ENCODE measurements around the gene IGF2BP1. TPM values are rescaled to one million over a fixed set of nuclear protein-coding genes. Genes with fewer than 3 reads are reported as not detected.

Gene IGF2BP1
- total RNA-seq, 1 experiment from 2014 or later = not detected

DNA sequence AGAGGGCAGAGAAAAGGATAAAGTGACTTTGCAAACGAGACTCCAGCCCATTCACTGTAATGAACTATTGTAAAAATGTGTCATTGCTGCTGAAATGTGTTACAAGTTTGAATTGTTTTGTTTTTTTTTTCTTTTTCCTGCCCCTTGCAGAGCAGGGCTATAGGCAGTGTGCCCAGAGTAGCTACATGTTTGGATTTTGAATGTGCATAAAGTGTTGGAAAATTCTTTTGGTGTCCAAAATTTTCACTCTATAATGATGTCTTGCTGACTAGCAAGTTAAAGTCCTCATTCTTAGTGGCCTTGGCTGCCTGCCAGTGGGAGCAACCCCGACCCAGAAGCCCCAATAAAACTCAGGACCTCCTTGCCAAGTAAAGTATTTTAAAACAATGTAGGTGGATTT lies 66.5 kb downstream of the IGF2BP1 start:
- no peak overlapping the region for H2AFZ ChIP-seq (ENCODE audit: low read length)
- H3K4me2 ChIP-seq (ENCODE audit: low read depth, low read length, poor library complexity, severe bottlenecking) = no peak overlapping the region
- H3K4me3 ChIP-seq (ENCODE audit: low read length) = no peak overlapping the region
- H3K9me3 ChIP-seq (ENCODE audit: low read length) = no peaks in the 10 kb centered on the region
- H3K27me3 ChIP-seq (ENCODE audit: low read length) = no peaks in the 10 kb centered on the region
- no peaks in the 10 kb centered on the region for H3K9me2 ChIP-seq (replicated peaks; ENCODE audit: insufficient read depth, low read length)
- no peaks in the 10 kb centered on the region for H4K20me1 ChIP-seq (ENCODE audit: insufficient read depth, low read depth, low read length)
- no peak overlapping the region for H3K27ac ChIP-seq (ENCODE audit: low read length)
- H3K36me3 ChIP-seq (ENCODE audit: insufficient read depth, low read length) = no peaks in the 10 kb centered on the region
- DNase-seq = no peak
- H3K9ac ChIP-seq (ENCODE audit: low read length) = no peak overlapping the region
- no peaks in the 10 kb centered on the region for H3K4me1 ChIP-seq (ENCODE audit: low read length)
- H3K79me2 ChIP-seq (ENCODE audit: low read length) = no peaks in the 10 kb centered on the region

DNA sequence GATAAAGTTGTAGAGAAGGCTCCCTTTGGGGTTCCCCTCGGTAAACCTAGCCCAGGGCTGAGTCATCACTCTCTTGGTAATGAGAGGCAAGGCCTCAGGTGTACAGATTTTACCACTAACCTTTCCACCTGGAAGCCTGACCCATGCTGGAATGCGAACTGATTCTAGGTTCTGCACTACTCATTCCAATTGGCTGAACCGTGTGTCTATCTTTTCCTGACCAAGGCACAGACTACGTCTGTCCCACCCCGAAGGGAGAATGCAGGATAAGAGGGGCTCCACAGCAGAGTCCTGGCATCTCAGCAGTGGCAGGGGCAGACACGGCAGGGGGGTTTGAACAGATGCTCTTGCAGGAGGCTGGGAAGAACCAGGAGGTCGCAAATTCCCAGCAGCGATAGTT lies 70.0 kb downstream of the IGF2BP1 start:
- no peak for DNase-seq
- H3K27me3 ChIP-seq (ENCODE audit: low read length) = no peaks in the 10 kb centered on the region
- H3K36me3 ChIP-seq (ENCODE audit: insufficient read depth, low read length) = no peaks in the 10 kb centered on the region
- no peaks in the 10 kb centered on the region for H4K20me1 ChIP-seq (ENCODE audit: insufficient read depth, low read depth, low read length)
- no peak overlapping the region for H3K4me2 ChIP-seq (ENCODE audit: low read depth, low read length, poor library complexity, severe bottlenecking)
- H3K27ac ChIP-seq (ENCODE audit: low read length) = no peak overlapping the region
- H3K9me2 ChIP-seq (replicated peaks; ENCODE audit: insufficient read depth, low read length) = no peaks in the 10 kb centered on the region
- no peak overlapping the region for H3K9ac ChIP-seq (ENCODE audit: low read length)
- no peaks in the 10 kb centered on the region for H3K9me3 ChIP-seq (ENCODE audit: low read length)
- no peak overlapping the region for H2AFZ ChIP-seq (ENCODE audit: low read length)
- no peaks in the 10 kb centered on the region for H3K79me2 ChIP-seq (ENCODE audit: low read length)
- H3K4me3 ChIP-seq (ENCODE audit: low read length) = no peak overlapping the region
- no peaks in the 10 kb centered on the region for H3K4me1 ChIP-seq (ENCODE audit: low read length)

DNA sequence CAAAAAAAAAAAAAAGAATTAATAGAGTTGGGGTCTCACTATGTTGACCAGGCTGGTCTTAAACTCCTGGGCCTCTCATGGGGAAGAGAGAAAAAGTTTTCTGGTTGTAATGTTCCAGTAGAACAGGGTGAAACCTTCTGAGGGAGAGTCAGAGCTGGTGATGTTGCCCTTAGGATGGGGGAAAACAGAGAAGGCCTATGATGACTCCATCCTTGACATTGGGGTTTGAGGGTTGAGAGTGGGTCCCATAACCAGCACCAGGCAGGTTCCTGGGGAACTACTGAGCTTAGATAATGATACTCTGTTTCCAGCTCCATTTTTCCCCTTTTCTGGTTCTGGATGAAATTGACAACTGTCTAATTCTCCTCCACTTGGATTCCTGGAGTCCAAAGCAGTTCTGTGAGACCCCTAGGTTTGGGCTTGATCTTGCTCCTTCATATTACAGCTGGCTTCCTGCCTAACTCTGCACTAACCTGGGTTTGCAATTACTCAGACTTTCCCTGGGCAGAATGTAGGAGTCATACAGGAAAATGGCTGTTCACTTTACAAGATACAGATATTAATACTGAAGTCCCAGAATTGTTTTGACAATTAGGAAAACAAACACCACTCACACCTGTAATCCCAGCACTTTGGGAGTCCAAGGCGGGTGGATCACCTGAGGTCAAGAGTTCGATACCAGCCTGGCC lies 72.5 kb downstream of the IGF2BP1 start:
- Histone ChIP-seq H3K27ac (ENCODE audit: low read length) (no peak overlapping the region), H3K9ac (ENCODE audit: low read length) (no peak overlapping the region), H3K79me2 (ENCODE audit: low read length) (no peaks in the 10 kb centered on the region), H2AFZ (ENCODE audit: low read length) (no peak overlapping the region), H3K4me3 (ENCODE audit: low read length) (no peak overlapping the region), H3K36me3 (ENCODE audit: insufficient read depth, low read length) (no peaks in the 10 kb centered on the region), H4K20me1 (ENCODE audit: insufficient read depth, low read depth, low read length) (no peaks in the 10 kb centered on the region), H3K4me1 (ENCODE audit: low read length) (no peaks in the 10 kb centered on the region), H3K27me3 (ENCODE audit: low read length) (no peaks in the 10 kb centered on the region), H3K9me2 (replicated peaks; ENCODE audit: insufficient read depth, low read length) (no peaks in the 10 kb centered on the region), H3K9me3 (ENCODE audit: low read length) (no peaks in the 10 kb centered on the region), H3K4me2 (ENCODE audit: low read depth, low read length, poor library complexity, severe bottlenecking) (no peak overlapping the region)
- no peak for DNase-seq

DNA sequence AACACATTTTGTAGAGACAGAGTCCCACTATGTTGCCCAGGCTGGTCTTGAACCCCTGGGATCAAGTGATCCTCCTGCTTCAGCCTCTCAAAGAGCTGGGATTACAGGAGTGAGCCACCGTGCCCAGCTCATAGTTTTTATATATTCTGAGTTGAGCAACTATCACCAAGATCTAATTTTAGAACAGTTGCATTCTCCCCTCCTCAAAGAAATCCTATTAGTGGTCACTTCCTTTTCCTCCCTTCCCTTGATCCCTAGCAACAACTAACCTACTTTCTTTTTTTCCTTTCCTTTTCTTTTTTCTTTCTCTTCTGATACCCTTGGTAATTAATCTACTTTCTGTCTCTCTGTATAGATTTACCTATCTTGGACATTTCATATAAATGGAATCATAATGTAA lies 73.9 kb downstream of the IGF2BP1 start:
- H3K9ac ChIP-seq (ENCODE audit: low read length) = no peak overlapping the region
- H3K9me2 ChIP-seq (replicated peaks; ENCODE audit: insufficient read depth, low read length) = no peaks in the 10 kb centered on the region
- H3K36me3 ChIP-seq (ENCODE audit: insufficient read depth, low read length) = no peaks in the 10 kb centered on the region
- no peak overlapping the region for H3K4me3 ChIP-seq (ENCODE audit: low read length)
- H3K9me3 ChIP-seq (ENCODE audit: low read length) = no peaks in the 10 kb centered on the region
- H3K79me2 ChIP-seq (ENCODE audit: low read length) = no peaks in the 10 kb centered on the region
- no peak overlapping the region for H3K4me2 ChIP-seq (ENCODE audit: low read depth, low read length, poor library complexity, severe bottlenecking)
- H3K4me1 ChIP-seq (ENCODE audit: low read length) = no peaks in the 10 kb centered on the region
- H4K20me1 ChIP-seq (ENCODE audit: insufficient read depth, low read depth, low read length) = no peaks in the 10 kb centered on the region
- H3K27ac ChIP-seq (ENCODE audit: low read length) = no peak overlapping the region
- H2AFZ ChIP-seq (ENCODE audit: low read length) = no peak overlapping the region
- H3K27me3 ChIP-seq (ENCODE audit: low read length) = no peaks in the 10 kb centered on the region
- no peak for DNase-seq

DNA sequence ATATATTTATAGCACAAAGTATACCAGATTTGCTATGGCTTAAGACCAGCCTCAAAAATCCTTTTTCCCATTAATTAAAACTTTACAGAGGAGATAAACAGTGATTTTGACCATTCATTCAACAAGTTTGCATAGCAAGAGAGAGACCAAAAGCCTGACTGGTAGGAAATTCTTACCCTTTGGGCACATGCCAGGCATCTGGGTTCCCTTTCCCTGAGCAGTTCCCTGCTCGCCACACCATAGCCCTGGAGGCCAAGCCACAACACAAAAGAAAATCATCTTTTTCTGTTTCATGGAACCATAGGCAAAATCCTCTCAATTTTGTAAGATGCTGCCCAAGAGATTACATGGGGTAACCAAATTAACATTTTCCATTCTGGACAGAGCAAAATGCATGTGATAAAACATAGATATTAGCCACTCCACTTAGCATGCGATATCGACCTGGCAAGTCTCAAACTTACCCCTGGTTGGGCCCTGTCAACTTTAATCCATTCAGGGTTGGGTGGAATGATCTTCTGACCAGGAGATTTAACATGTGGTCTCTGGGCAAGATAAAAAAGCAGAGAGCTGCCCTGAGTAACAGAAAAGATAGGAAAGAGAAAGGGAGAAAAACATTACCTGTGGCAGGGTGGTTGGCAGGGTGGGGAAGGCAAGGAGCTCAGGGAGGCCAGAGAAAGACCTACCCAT lies 77.8 kb downstream of the IGF2BP1 start:
- Histone ChIP-seq H3K9me2 (replicated peaks; ENCODE audit: insufficient read depth, low read length) (no peaks in the 10 kb centered on the region), H3K4me3 (ENCODE audit: low read length) (no peak overlapping the region), H3K27me3 (ENCODE audit: low read length) (no peaks in the 10 kb centered on the region), H3K9me3 (ENCODE audit: low read length) (no peaks in the 10 kb centered on the region), H3K27ac (ENCODE audit: low read length) (no peak overlapping the region), H3K9ac (ENCODE audit: low read length) (no peak overlapping the region), H2AFZ (ENCODE audit: low read length) (no peak overlapping the region), H4K20me1 (ENCODE audit: insufficient read depth, low read depth, low read length) (no peaks in the 10 kb centered on the region), H3K4me2 (ENCODE audit: low read depth, low read length, poor library complexity, severe bottlenecking) (no peak overlapping the region), H3K4me1 (ENCODE audit: low read length) (no peaks in the 10 kb centered on the region), H3K79me2 (ENCODE audit: low read length) (no peaks in the 10 kb centered on the region), H3K36me3 (ENCODE audit: insufficient read depth, low read length) (no peaks in the 10 kb centered on the region)
- DNase-seq = no peak

DNA sequence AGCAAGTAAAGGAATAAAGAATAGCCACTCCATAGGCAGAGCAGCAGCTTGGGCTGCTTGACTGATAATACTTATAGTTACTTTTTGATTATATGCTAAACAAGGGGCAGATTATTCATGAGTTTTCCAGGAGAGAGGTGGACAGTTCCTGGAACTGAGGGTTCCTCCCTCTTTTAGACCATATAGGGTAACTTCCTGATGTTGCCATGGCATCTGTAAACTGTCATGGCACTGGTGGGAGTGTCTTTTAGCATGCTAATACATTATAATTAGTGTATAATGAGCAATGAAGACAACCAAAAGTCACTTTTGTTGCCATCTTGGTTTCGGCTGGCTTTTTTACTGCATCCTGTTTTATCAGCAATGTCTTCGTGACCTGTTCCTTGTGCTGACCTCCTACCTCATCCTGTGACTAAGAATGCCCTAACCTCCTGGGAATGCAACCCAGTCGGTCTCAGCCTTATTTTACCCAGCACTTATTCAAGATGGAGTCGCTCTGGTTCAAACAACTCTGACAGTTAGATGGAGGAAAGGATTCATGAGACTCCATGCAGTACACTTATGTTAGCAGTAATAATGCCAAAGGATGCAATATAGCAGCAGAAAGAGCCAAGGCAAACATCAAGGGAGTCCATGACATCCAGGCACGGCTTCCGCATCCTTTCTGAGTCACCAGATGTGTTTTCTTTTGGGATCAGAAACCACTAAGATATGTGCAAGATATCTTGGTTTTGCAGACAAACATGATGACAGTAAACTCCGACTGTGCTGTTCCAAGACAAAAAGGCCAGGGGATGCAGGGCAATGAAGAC lies 79.6 kb downstream of the IGF2BP1 start:
- Histone ChIP-seq H3K27ac (ENCODE audit: low read length) (no peak overlapping the region), H3K36me3 (ENCODE audit: insufficient read depth, low read length) (no peaks in the 10 kb centered on the region), H3K4me1 (ENCODE audit: low read length) (no peaks in the 10 kb centered on the region), H3K9ac (ENCODE audit: low read length) (no peak overlapping the region), H3K9me2 (replicated peaks; ENCODE audit: insufficient read depth, low read length) (no peaks in the 10 kb centered on the region), H2AFZ (ENCODE audit: low read length) (no peak overlapping the region), H3K4me2 (ENCODE audit: low read depth, low read length, poor library complexity, severe bottlenecking) (no peak overlapping the region), H3K27me3 (ENCODE audit: low read length) (no peaks in the 10 kb centered on the region), H3K79me2 (ENCODE audit: low read length) (no peaks in the 10 kb centered on the region), H3K4me3 (ENCODE audit: low read length) (no peak overlapping the region), H3K9me3 (ENCODE audit: low read length) (no peaks in the 10 kb centered on the region), H4K20me1 (ENCODE audit: insufficient read depth, low read depth, low read length) (no peaks in the 10 kb centered on the region)
- DNase-seq = no peak

DNA sequence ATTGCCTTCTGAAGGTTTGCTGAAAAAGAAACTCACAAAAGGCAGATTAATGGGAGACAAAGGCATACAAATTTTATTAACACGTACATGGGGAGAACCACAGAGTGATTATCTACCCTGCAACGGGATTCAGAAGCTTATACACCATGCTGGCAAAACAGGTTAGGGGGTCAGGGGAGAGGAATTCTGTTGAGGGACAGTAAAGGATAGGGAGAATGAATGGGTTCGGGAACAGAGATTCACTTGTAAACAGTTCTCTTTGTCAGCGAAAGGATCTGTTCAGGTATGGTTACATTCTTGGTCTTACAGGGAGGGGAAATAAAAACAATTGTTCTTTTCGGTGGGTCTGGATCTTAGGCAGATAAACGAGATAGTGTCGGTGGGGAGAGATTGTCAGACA lies 81.1 kb downstream of the IGF2BP1 start:
- no peaks in the 10 kb centered on the region for H3K36me3 ChIP-seq (ENCODE audit: insufficient read depth, low read length)
- H3K79me2 ChIP-seq (ENCODE audit: low read length) = no peaks in the 10 kb centered on the region
- H3K27me3 ChIP-seq (ENCODE audit: low read length) = no peaks in the 10 kb centered on the region
- H3K9me3 ChIP-seq (ENCODE audit: low read length) = no peaks in the 10 kb centered on the region
- no peak overlapping the region for H3K27ac ChIP-seq (ENCODE audit: low read length)
- DNase-seq = no peak
- no peak overlapping the region for H3K4me3 ChIP-seq (ENCODE audit: low read length)
- H3K9ac ChIP-seq (ENCODE audit: low read length) = no peak overlapping the region
- H3K9me2 ChIP-seq (replicated peaks; ENCODE audit: insufficient read depth, low read length) = no peaks in the 10 kb centered on the region
- H4K20me1 ChIP-seq (ENCODE audit: insufficient read depth, low read depth, low read length) = no peaks in the 10 kb centered on the region
- H3K4me1 ChIP-seq (ENCODE audit: low read length) = no peaks in the 10 kb centered on the region
- no peak overlapping the region for H2AFZ ChIP-seq (ENCODE audit: low read length)
- no peak overlapping the region for H3K4me2 ChIP-seq (ENCODE audit: low read depth, low read length, poor library complexity, severe bottlenecking)

Measured in Karpas-422 (cell line).